ENCODE data around the gene FOXK2. TPM values are rescaled to one million over a fixed set of nuclear protein-coding genes. Genes with fewer than 3 reads are reported as not detected.

The FOXK2 gene
- total and polyA plus RNA-seq, 2 of the 8 experiments (the other 6 are each of a cell fraction or from before 2014, with no cell fraction given), result 34.7 to 64.9 TPM

- H3K23me2 ChIP-seq (ENCODE audit: low read depth, low read length), result no peaks in the 10 kb centered on the region
- H4K8ac ChIP-seq (ENCODE audit: extremely low read depth, insufficient read depth, low read length), result no peak overlapping the region
- H3K36me3 ChIP-seq (ENCODE audit: control insufficient read depth in 2 of 4, insufficient read depth in 4 of 4, low read length in 3 of 4), result no peaks in the 10 kb centered on the region
- no peak overlapping the region for H3K14ac ChIP-seq (ENCODE audit: insufficient read length)
- whole genome bisulfite sequencing, 2 experiments (ENCODE audit: extremely low coverage in 1 of 2, insufficient coverage in 1 of 2, insufficient read length in 1 of 2, insufficient replicate concordance in 2 of 2, low coverage in 1 of 2, low lambda C conversion rate in 2 of 2, missing lambda C conversion rate in 1 of 2), result 84% methylated on average over 6 of the region's 7 CpGs; no CpG with 5 or more reads in 1 of the 2 experiments
- no peak overlapping the region for H3K4me3 ChIP-seq (ENCODE audit: extremely low read depth in 1 of 4, insufficient read depth in 2 of 4, low read depth in 3 of 4, low read length in 4 of 4)
- FAIRE-seq (no peak), DNase-seq (ENCODE audit: low read depth in 1 of 2, low spot score in 2 of 2) (no peak)
- ChIA-PET POLR2A (ENCODE audit: partially characterized antibody) (no interaction called here), CTCF (ENCODE audit: partially characterized antibody) (interaction anchor here (0.6 to 2.0 kb wide), 3 partner anchors 13 to 29 kb away, joined by 3 to 5 read pairs (median 3); no protein-coding TSS in a partner anchor)
- no peak overlapping the region for H3K9ac ChIP-seq (replicated peaks in 1 of 4; ENCODE audit: extremely low read depth in 1 of 4, low read depth in 3 of 4, low read length in 3 of 4)
- H3K4me2 ChIP-seq (ENCODE audit: insufficient read depth in 1 of 2, low read depth in 2 of 2, low read length in 2 of 2), result no peak overlapping the region
- H2BK20ac ChIP-seq (ENCODE audit: low read length), result no peak overlapping the region
- H2BK12ac ChIP-seq (ENCODE audit: low read depth, low read length), result no peak overlapping the region
- no peak overlapping the region for H2AFZ ChIP-seq (ENCODE audit: low read length)
- H4K5ac ChIP-seq (ENCODE audit: insufficient read length, low read depth, low read length), result no peak overlapping the region
- H3K79me2 ChIP-seq (ENCODE audit: control insufficient read depth in 1 of 2, insufficient read depth in 2 of 2, low read length in 2 of 2), result no peaks in the 10 kb centered on the region
- no peaks in the 10 kb centered on the region for H3K4me1 ChIP-seq (replicated peaks in 1 of 4; ENCODE audit: control insufficient read depth in 3 of 4, insufficient read depth in 4 of 4, low read length in 3 of 4)
- H4K20me1 ChIP-seq (replicated peaks in 1 of 2; ENCODE audit: control insufficient read depth in 1 of 2, insufficient read depth in 2 of 2, low read length in 2 of 2), result no peaks in the 10 kb centered on the region
- no peaks in the 10 kb centered on the region for H3K9me3 ChIP-seq (ENCODE audit: insufficient read depth in 2 of 2, low read depth in 1 of 2, low read length in 1 of 2)
- H2BK120ac ChIP-seq (replicated peaks; ENCODE audit: low read depth, low read length), result no peak overlapping the region
- H3K27me3 ChIP-seq (replicated peaks in 1 of 4; ENCODE audit: control insufficient read depth in 3 of 4, extremely low read depth in 1 of 4, insufficient read depth in 3 of 4, low read length in 3 of 4), result no peaks in the 10 kb centered on the region; a peak in 1 of 7 replicates
- H4K91ac ChIP-seq (replicated peaks; ENCODE audit: insufficient read length, low read length), result no peak overlapping the region
- H3K56ac ChIP-seq (replicated peaks; ENCODE audit: insufficient read length, low read depth, low read length), result no peak overlapping the region
- H3K27ac ChIP-seq (ENCODE audit: low read depth, low read length), result no peak overlapping the region
- no peaks in the 10 kb centered on the region for H3K79me1 ChIP-seq (ENCODE audit: low read depth, low read length)
- H3K23ac ChIP-seq (ENCODE audit: insufficient read length), result no peak overlapping the region
- H2BK15ac ChIP-seq (ENCODE audit: low read length), result 0 out of 2 replicates have a peak overlapping the region, but pooled peaks have one; percentile 61
- H2BK5ac ChIP-seq (ENCODE audit: low read depth, low read length), result no peak overlapping the region
- no peak overlapping the region for H3K4ac ChIP-seq (replicated peaks; ENCODE audit: insufficient read length, low read depth, low read length)
- H3K18ac ChIP-seq (ENCODE audit: extremely low read depth, low read length), result no peak overlapping the region
- H2AK5ac ChIP-seq (ENCODE audit: low read depth, low read length), result no peak overlapping the region
- no peak for TF ChIP-seq POLR2AphosphoS5 (IDR thresholded peaks at IDR 0.05; ENCODE audit: low read depth, low read length)
- no peak for TF ChIP-seq CTBP2 (IDR thresholded peaks at IDR 0.05; ENCODE audit: borderline replicate concordance, insufficient read depth, insufficient read length, low read length)
- no peak for TF ChIP-seq NANOG (IDR thresholded peaks at IDR 0.05; ENCODE audit: insufficient read depth, low read depth, low read length, poor library complexity, severe bottlenecking)
- TF ChIP-seq, protein P1, sequence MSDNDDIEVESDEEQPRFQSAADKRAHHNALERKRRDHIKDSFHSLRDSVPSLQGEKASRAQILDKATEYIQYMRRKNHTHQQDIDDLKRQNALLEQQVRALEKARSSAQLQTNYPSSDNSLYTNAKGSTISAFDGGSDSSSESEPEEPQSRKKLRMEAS (IDR thresholded peaks at IDR 0.05), result no peak
- TF ChIP-seq, protein P2, sequence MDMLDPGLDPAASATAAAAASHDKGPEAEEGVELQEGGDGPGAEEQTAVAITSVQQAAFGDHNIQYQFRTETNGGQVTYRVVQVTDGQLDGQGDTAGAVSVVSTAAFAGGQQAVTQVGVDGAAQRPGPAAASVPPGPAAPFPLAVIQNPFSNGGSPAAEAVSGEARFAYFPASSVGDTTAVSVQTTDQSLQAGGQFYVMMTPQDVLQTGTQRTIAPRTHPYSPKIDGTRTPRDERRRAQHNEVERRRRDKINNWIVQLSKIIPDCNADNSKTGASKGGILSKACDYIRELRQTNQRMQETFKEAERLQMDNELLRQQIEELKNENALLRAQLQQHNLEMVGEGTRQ (IDR thresholded peaks at IDR 0.05; ENCODE audit: low read length), result no peak
- no peak for TF ChIP-seq SRF (IDR thresholded peaks at IDR 0.05; ENCODE audit: low read depth, low read length)
- no peak for TF ChIP-seq TAF7 (optimal IDR thresholded peaks at IDR 0.05; ENCODE audit: borderline replicate concordance, low read depth, low read length)
- TF ChIP-seq TEAD4 (IDR thresholded peaks at IDR 0.05; ENCODE audit: low read depth, low read length), result no peak
- TF ChIP-seq BCL11A (IDR thresholded peaks at IDR 0.05; ENCODE audit: low read depth in 2 of 2, low read length in 2 of 2), result no peak
- TF ChIP-seq SIX5 (IDR thresholded peaks at IDR 0.05; ENCODE audit: low read depth, low read length), result no peak
Observed at GRCh38 chr17:82507631-82508175, 11.8 kb upstream of the FOXK2 start.
